GDM1 (cell line): ENCODE measurements around the gene MRPL54.

Experiments used
- DNase-seq: peaks from one replicate; lab custom pipeline; 2025; lab: John Stamatoyannopoulos, UW

The MRPL54 gene

GRCh38 chr19:3770136-3770999 lies 7.9 kb downstream of the MRPL54 start:
- DNase-seq: no peak

- no peak for DNase-seq
These were observed 8.8 kb downstream of the MRPL54 start for GRCh38 chr19:3771000-3771905.

GRCh38 chr19:3771906-3772455 lies 9.5 kb downstream of the MRPL54 start, which contains the start of gene RAX2:
Gene RAX2 (minus strand): TSS chr19:3772228. CDS start chr19:3771742, 486 bp downstream.
- no peak for DNase-seq

DNA sequence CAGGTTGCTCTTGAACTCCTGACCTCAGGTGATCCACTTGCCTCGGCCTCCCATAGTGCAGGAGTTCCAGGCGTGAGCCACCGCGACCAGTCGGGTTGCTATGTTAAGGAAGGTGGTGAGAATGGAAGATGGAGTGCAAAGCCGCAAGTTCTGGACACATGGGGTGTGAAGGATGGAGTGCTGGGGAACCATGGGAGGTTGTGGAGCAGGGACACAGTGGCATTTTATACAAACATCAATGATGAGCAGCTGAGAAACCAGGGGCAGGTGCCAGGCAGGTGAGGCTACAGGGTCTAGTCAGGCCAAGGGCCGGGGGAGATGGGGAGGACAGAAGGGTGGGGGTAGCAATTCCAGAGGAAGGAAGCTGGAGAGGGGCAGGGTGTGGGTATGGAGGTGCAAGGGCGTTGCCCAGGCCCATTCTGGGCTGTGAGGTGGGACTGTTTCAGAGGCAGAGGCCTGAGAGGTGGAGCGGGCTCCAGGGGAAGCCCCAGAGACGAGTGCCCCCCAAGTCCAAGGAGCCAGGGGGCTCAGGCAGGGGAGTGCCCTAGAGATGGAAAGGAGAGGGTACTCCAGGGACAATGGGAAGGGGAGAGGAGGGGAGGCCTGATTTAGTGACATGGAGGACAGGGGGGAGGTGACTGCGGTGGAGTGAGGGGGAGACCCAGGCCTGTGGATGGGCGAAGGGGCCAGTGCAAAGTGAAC lies 11.5 kb downstream of the MRPL54 start:
- no peak for DNase-seq

GRCh38 chr19:3774621-3775373 lies 12.3 kb downstream of the MRPL54 start:
- DNase-seq: no peak

GRCh38 chr19:3775374-3775711 lies 12.9 kb downstream of the MRPL54 start:
- DNase-seq: no peak

DNA sequence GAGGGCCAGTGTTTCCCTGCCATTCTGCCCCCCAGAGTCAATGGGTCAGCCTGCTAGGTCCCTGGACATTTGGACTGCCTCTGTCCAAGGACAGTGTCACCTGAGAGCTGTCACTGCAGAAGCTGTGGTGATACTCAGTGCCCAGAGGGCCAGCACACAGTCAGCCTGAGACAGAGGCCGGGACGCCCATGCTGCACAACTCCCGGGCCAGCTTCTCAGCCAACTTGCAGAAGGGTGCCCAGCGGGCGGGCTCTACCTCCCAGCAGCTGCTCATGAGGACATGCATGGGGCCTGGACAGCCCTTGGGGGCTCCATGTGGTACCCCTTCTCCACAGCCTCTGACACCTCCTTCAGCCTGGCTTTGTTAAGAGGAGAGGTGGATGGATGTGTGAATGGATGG lies 13.3 kb downstream of the MRPL54 start:
- no peak for DNase-seq

DNA sequence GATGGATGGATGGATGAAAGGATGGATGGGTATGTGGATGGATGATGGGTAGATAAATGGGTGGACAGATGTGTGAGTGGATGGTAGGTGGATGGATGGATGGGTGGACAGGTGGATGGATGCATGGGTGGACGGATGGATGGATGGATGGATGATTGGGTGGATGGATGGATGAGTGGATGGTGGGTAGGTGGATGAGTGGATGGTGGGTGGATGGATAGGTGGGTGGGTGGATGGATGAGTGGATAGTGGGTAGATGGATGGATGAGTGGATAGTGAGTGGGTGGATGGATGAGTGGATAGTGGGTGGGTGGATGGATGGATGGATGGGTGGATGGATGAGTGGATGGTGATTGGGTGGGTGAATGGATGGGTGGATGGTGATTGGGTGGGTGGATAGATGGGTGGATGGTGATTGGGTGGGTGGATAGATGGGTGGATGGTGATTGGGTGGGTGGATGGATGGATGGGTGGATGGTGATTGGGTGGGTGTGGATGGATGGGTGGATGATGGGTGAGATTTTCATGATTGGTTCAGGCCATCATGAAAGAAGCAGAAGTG lies 14.1 kb downstream of the MRPL54 start:
- DNase-seq: no peak

- DNase-seq: no peak
These were observed 15.8 kb downstream of the MRPL54 start for GRCh38 chr19:3778104-3778867.

- no peak for DNase-seq
These were observed 16.6 kb downstream of the MRPL54 start for GRCh38 chr19:3778899-3779723.

GRCh38 chr19:3780786-3781304 lies 18.4 kb downstream of the MRPL54 start:
- no peak for DNase-seq

DNA sequence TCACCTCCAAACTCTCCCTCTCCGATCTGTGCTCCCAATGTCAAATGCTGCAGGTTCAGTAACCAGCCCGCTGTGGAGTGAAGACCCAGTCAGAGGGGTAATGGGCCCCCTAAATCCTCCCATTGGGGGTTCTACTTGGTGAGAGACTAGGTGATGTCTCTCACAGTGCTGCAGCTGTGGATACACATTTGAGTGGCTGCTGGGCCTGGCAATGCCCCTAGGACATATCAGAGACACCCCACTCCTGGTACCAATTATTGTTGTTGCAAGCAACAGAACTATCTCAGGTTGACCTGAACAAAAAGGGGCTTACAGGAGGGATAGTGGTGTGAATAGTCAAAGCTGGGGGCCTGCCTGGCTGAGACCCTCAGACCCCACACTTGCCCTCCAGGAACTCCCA lies 19.1 kb downstream of the MRPL54 start:
- no peak for DNase-seq

GRCh38 chr19:3782330-3782729 lies 19.8 kb downstream of the MRPL54 start:
- no peak for DNase-seq

DNA sequence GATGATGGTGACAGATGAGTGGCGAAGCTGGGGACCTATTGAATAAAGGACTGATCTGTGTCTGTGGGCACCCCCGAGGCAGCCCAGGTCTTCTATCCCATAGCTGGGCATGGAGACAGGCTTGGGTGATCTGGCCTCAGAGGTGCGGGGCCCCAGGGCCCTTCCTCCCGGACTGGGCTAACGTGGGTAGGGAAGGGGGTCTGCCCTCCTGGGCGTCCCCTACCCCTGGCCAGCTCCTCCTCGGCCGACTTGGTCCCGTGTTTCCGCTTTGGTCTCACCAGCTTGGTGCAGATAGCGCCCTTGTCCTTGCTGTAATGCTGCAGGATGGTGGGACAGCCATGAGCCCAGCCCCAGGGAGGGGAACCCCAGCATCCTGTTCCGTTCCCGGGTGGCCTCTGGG lies 20.4 kb downstream of the MRPL54 start:
- DNase-seq: no peak

- no peak for DNase-seq
These were observed 21.4 kb downstream of the MRPL54 start for GRCh38 chr19:3783660-3784584.

- no peak for DNase-seq
These were observed 22.3 kb downstream of the MRPL54 start for GRCh38 chr19:3784607-3785450.

- DNase-seq: no peak
These were observed 23.0 kb downstream of the MRPL54 start for GRCh38 chr19:3785451-3785937.
